ENCODE measurements around the gene LHFPL6.

DNA sequence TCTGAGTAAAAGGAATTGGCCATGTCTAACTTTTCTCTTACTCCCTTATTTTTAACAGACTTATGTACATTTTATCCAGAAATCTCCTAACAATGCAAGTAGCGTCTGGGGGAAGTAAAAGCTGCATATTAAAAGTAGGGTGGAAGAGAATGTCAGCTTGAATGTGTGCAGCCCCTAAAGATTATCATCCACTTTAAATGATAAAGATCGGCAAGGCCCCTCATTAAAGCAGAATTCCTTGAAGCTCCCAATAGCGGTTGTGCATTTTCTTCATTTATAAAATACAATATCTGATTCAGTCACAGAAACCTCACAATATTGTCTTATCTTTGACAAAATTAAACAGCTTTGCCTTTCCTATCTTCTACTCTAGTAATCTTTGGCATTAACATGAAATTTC is 184.6 kb downstream of the LHFPL6 start:
- TF ChIP-seq GATA2 (IDR thresholded peaks at IDR 0.05; ENCODE audit: low read depth, low read length): peak; percentile 61; the same call in 1 of the 2 replicates
- peak; percentile 64 for TF ChIP-seq GATA3 (IDR thresholded peaks at IDR 0.05; ENCODE audit: low read depth, low read length)
